CD4-positive, alpha-beta T cell treated with Interleukin-15 for 4 hours (primary cell): Measurements from ENCODE around the gene FAM210A.
A peak's percentile ranks its signal among the peaks of the same experiment; 100 is the strongest.

Source experiments
- DNase-seq: peaks from one replicate; pipeline ENCODE4 v3.0.0-alpha.2; 2020; ENCODE audit warnings: low spot score

Gene FAM210A

GRCh38 chr18:13645093-13645492, 81.3 kb downstream of the FAM210A start:
- DNase-seq, result no peak

- DNase-seq, result no peak
Measured at GRCh38 chr18:13643261-13643751, 83.1 kb downstream of the FAM210A start.

- no peak for DNase-seq
Measured at GRCh38 chr18:13642440-13642827, 83.9 kb downstream of the FAM210A start.

- DNase-seq, result no peak
Measured at GRCh38 chr18:13641551-13642439, 84.6 kb downstream of the FAM210A start.

- no peak for DNase-seq
Measured at GRCh38 chr18:13640266-13640860, 86.0 kb downstream of the FAM210A start.

- no peak for DNase-seq
Measured at GRCh38 chr18:13638719-13639595, 87.4 kb downstream of the FAM210A start.

- no peak for DNase-seq
Measured at GRCh38 chr18:13635046-13635445, 91.3 kb downstream of the FAM210A start.

GRCh38 chr18:13633700-13634099, 92.7 kb downstream of the FAM210A start:
- no peak for DNase-seq

GRCh38 chr18:13630716-13631268, 95.6 kb downstream of the FAM210A start:
- no peak for DNase-seq

- DNase-seq, result peak; percentile 52
Measured at GRCh38 chr18:13629841-13630715, 96.3 kb downstream of the FAM210A start.

GRCh38 chr18:13628211-13628610, 98.1 kb downstream of the FAM210A start:
- DNase-seq, result no peak

GRCh38 chr18:13627639-13628038, 98.7 kb downstream of the FAM210A start:
- DNase-seq, result no peak

- no peak for DNase-seq
Measured at GRCh38 chr18:13626544-13626908, 99.8 kb downstream of the FAM210A start.

- no peak for DNase-seq
Measured at GRCh38 chr18:13625843-13626543, 100.4 kb downstream of the FAM210A start.

GRCh38 chr18:13625355-13625754, 101.0 kb downstream of the FAM210A start:
- no peak for DNase-seq

- no peak for DNase-seq
Measured at GRCh38 chr18:13624563-13625237, 101.7 kb downstream of the FAM210A start.

- no peak for DNase-seq
Measured at GRCh38 chr18:13623871-13624270, 102.5 kb downstream of the FAM210A start.

- no peak for DNase-seq
Measured at GRCh38 chr18:13623348-13623747, 103.0 kb downstream of the FAM210A start.

GRCh38 chr18:13622751-13623150, 103.6 kb downstream of the FAM210A start:
- no peak for DNase-seq
